Vagina (tissue), 2 donors: Measurements from ENCODE around the gene HMX1.

Experiments used
- CTCF ChIP-seq, 3 experiments: fragments of 450-650 bp in 2 of 3; fragments of 200-600 bp in 1 of 3; sonication (generic) in 1 of 3; IDR thresholded peaks; one replicate each; pipeline ENCODE4 v1.5.1; 2017 to 2019; ENCODE audit warnings: antibody characterized with exemption in 3 of 3, mild to moderate bottlenecking in 2 of 3, moderate library complexity in 2 of 3
- POLR2A ChIP-seq, 2 donors: fragments of 450-650 bp; IDR thresholded peaks; one replicate each; pipeline ENCODE4 v1.6.1; 2017; ENCODE audit warnings: antibody characterized with exemption in 2 of 2, mild to moderate bottlenecking in 2 of 2, moderate library complexity in 2 of 2

GRCh38 chr4:8837181-8837841 is 34.3 kb downstream of the HMX1 start:
- no peak for TF ChIP-seq CTCF (IDR thresholded peaks at IDR 0.05)
- no peak for TF ChIP-seq POLR2A (IDR thresholded peaks at IDR 0.05)
